Measurements from ENCODE around the gene SKI.

GRCh38 chr1:2344744-2345296, 116.7 kb downstream of the SKI start:
- TF ChIP-seq ASH2L (IDR thresholded peaks at IDR 0.05; ENCODE audit: borderline replicate concordance, low read depth) (no peak), POLR2A (IDR thresholded peaks at IDR 0.05; ENCODE audit: low read depth, low read length) (no peak), SMC3 (IDR thresholded peaks at IDR 0.05; ENCODE audit: borderline replicate concordance, low read length) (no peak), HDAC2 (IDR thresholded peaks at IDR 0.05) (no peak), ZSCAN29 (IDR thresholded peaks at IDR 0.05) (no peak), RAD21 (IDR thresholded peaks at IDR 0.05; ENCODE audit: insufficient read depth, low read depth, low read length) (no peak), ESRRA (IDR thresholded peaks at IDR 0.05; ENCODE audit: low read length) (no peak), CHD1 (IDR thresholded peaks at IDR 0.05; ENCODE audit: low read depth, low read length) (no peak), SP1 (IDR thresholded peaks at IDR 0.05; ENCODE audit: low read depth, low read length) (no peak), BHLHE40 (IDR thresholded peaks at IDR 0.05; ENCODE audit: borderline replicate concordance in 1 of 2, low read depth in 2 of 2, low read length in 1 of 2) (no peak)
- TF ChIP-seq, protein P1, sequence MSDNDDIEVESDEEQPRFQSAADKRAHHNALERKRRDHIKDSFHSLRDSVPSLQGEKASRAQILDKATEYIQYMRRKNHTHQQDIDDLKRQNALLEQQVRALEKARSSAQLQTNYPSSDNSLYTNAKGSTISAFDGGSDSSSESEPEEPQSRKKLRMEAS (IDR thresholded peaks at IDR 0.05; ENCODE audit: low read depth, low read length) = no peak
